IMR-90 (cell line): ENCODE measurements around the gene UBE2E2. TPM values are rescaled to one million over a fixed set of nuclear protein-coding genes. Genes with fewer than 3 reads are reported as not detected.

ENCODE experiments used
- ATAC-seq: fragments of 200-7000 bp; cut with Tn5 transposase; 2 replicates; pipeline ENCODE4 v1.9.1; 2020; ENCODE audit warnings: low read depth, mild to moderate bottlenecking, moderate library complexity
- BruUV-seq: library from RNA; stranded (reverse); fragments of 400-500 nt; replicated peaks from 2 replicates; lab custom pipeline; 2021; lab: Mats Ljungman, UMichigan
- CTCF ChIA-PET: fragments of 300-600 bp; formaldehyde crosslinking; extraction: SDS; loops from one replicate; lab custom pipeline; 2021; ENCODE audit warnings: antibody characterized with exemption; lab: Yijun Ruan, JAX
- POLR2A ChIA-PET: fragments of 300-600 bp; sonication (Branson Sonifier 250); formaldehyde crosslinking; loops from one replicate; lab custom pipeline; 2022; ENCODE audit warnings: antibody characterized with exemption; ENCODE audit not compliant: unreplicated experiment; lab: Charles Lee
- DNase-seq: peaks from one replicate; pipeline ENCODE4 v3.0.0; 2013
- H2AFZ ChIP-seq: replicated peaks from 2 replicates; pipeline ENCODE3; 2013; ENCODE audit warnings: low read length, mild to moderate bottlenecking; ENCODE audit not compliant: poor library complexity
- H2AK5ac ChIP-seq: 2 replicates; pipeline ENCODE4 v1.6.1; 2013; ENCODE audit warnings: low read depth, low read length, inconsistent platforms
- H2AK9ac ChIP-seq: replicated peaks from 2 replicates; pipeline ENCODE3; 2013; ENCODE audit warnings: mild to moderate bottlenecking, low read depth, low read length, moderate library complexity; ENCODE audit not compliant: poor library complexity
- H2BK120ac ChIP-seq: 2 replicates; pipeline ENCODE4 v1.6.1; 2013; ENCODE audit warnings: low read depth, low read length, inconsistent platforms
- H2BK15ac ChIP-seq: 3 replicates; pipeline ENCODE4 v1.6.1; 2013; ENCODE audit warnings: low read depth, low read length, inconsistent platforms
- H2BK20ac ChIP-seq: 2 replicates; pipeline ENCODE4 v1.6.1; 2013; ENCODE audit warnings: low read depth, mild to moderate bottlenecking, inconsistent platforms, low read length, moderate library complexity
- H2BK5ac ChIP-seq: 2 replicates; pipeline ENCODE4 v1.6.1; 2013; ENCODE audit warnings: mild to moderate bottlenecking, low read depth, low read length, inconsistent platforms; ENCODE audit not compliant: poor library complexity, severe bottlenecking
- H3K14ac ChIP-seq: replicated peaks from 2 replicates; pipeline ENCODE4 v1.6.1; 2013; ENCODE audit warnings: low read depth, low read length, inconsistent platforms
- H3K18ac ChIP-seq: 2 replicates; pipeline ENCODE4 v1.6.1; 2013; ENCODE audit warnings: low read depth, low read length, control low read depth
- H3K23ac ChIP-seq: 2 replicates; pipeline ENCODE4 v1.6.1; 2013; ENCODE audit warnings: low read depth, low read length, inconsistent platforms
- H3K27ac ChIP-seq: 2 replicates; pipeline ENCODE4 v1.5.1; 2013; ENCODE audit warnings: mild to moderate bottlenecking, control low read depth, low read length; ENCODE audit not compliant: insufficient read depth
- H3K27me3 ChIP-seq: 2 replicates; pipeline ENCODE4 v1.6.1; 2013; ENCODE audit warnings: low read length; ENCODE audit not compliant: control insufficient read depth, insufficient read depth
- H3K36me3 ChIP-seq: 2 replicates; pipeline ENCODE4 v1.6.1; 2013; ENCODE audit warnings: low read length, mixed read lengths; ENCODE audit not compliant: control insufficient read depth, insufficient read depth
- H3K4ac ChIP-seq: 2 replicates; pipeline ENCODE4 v1.6.1; 2013; ENCODE audit warnings: low read depth, low read length, inconsistent platforms
- H3K4me1 ChIP-seq: 2 replicates; pipeline ENCODE4 v1.6.1; 2013; ENCODE audit warnings: low read length, mixed read lengths; ENCODE audit not compliant: control insufficient read depth, insufficient read depth
- H3K4me2 ChIP-seq: 2 replicates; pipeline ENCODE4 v1.6.1; 2013; ENCODE audit warnings: low read depth, mild to moderate bottlenecking, control low read depth, low read length, moderate library complexity
- H3K4me3 ChIP-seq: 2 replicates; pipeline ENCODE4 v1.5.1; 2013; ENCODE audit warnings: low read depth, mild to moderate bottlenecking, control low read depth, low read length, moderate library complexity; ENCODE audit not compliant: insufficient read depth
- H3K56ac ChIP-seq: 2 replicates; pipeline ENCODE4 v1.6.1; 2013; ENCODE audit warnings: low read length, inconsistent platforms; ENCODE audit not compliant: insufficient read depth; ENCODE audit errors: extremely low read depth
- H3K79me1 ChIP-seq, 2 experiments: 2 replicates each; pipeline ENCODE4 v1.6.1; 2013; ENCODE audit warnings: low read length in 2 of 2, inconsistent platforms in 1 of 2, low read depth in 1 of 2
- H3K9ac ChIP-seq: 2 replicates; pipeline ENCODE4 v1.6.1; 2013; ENCODE audit warnings: low read depth, low read length, control low read depth
- H3K9me1 ChIP-seq: 2 replicates; pipeline ENCODE4 v1.6.1; 2013; ENCODE audit warnings: low read length, inconsistent platforms; ENCODE audit not compliant: insufficient read depth
- H3K9me3 ChIP-seq: 2 replicates; pipeline ENCODE4 v1.6.1; 2013; ENCODE audit warnings: low read length; ENCODE audit not compliant: control insufficient read depth, insufficient read depth
- H4K20me1 ChIP-seq: 2 replicates; pipeline ENCODE4 v1.6.1; 2013; ENCODE audit warnings: low read length, inconsistent platforms; ENCODE audit not compliant: insufficient read depth
- H4K5ac ChIP-seq: 2 replicates; pipeline ENCODE4 v1.6.1; 2013; ENCODE audit warnings: mild to moderate bottlenecking, low read depth, low read length, control low read depth
- H4K8ac ChIP-seq, 2 experiments: 2 replicates each; pipeline ENCODE4 v1.6.1; 2013; ENCODE audit warnings: low read depth in 2 of 2, low read length in 2 of 2, control low read depth in 1 of 2, inconsistent platforms in 1 of 2
- H4K91ac ChIP-seq: 2 replicates; pipeline ENCODE4 v1.6.1; 2013; ENCODE audit warnings: low read depth, low read length, inconsistent platforms; ENCODE audit not compliant: insufficient read depth
- USF2 ChIP-seq: fragments of 150-350 bp; IDR thresholded peaks from 2 replicates; pipeline ENCODE4 v1.6.1; 2017; ENCODE audit warnings: mild to moderate bottlenecking, antibody characterized with exemption, low read length, low read depth
- WGBS, 2 experiments: methylation state at CpG; one replicate each; pipeline versions ENCODE4 v1.1.5 to v1.1.7; 2013; ENCODE audit warnings: missing lambda C conversion rate in 2 of 2; ENCODE audit not compliant: insufficient read length in 1 of 2; ENCODE audit errors: extremely low coverage in 2 of 2; 5-methylcytosine and 5-hydroxymethylcytosine counted together
- dilution Hi-C: fragments of 300-500 bp; cut with HindIII; formaldehyde crosslinking; loops from one replicate; pipeline ENCODE4 v1.14.3; 2018; ENCODE audit warnings: low sequenced_read_pairs; ENCODE audit not compliant: unreplicated experiment
- in situ Hi-C: fragments of 300-500 bp; cut with MboI; formaldehyde crosslinking; loops from 3 replicates; pipeline ENCODE4 v1.14.3; 2019; ENCODE audit warnings: low sequenced_read_pairs, inconsistent platforms, mixed read lengths
- intact Hi-C: fragments of 100-400 bp; cut with micrococcal nuclease; formaldehyde crosslinking; loops from 2 replicates; pipeline ENCODE4 v1.10.0; 2022
- polyA plus RNA-seq, 3 experiments: library from polyadenylated mRNA; depleted of rRNA; stranded (reverse); fragments of >200 nt; gene quantifications; 2 replicates each; pipeline ENCODE4 v1.2.3, GENCODE V29; 2012; ENCODE audit warnings: low replicate concordance in 1 of 3
- total RNA-seq: library from RNA; depleted of rRNA; stranded (reverse); fragments of >200 nt; gene quantifications from 2 replicates; pipeline ENCODE4 v1.2.3, GENCODE V29; 2012

The UBE2E2 gene
- total and polyA plus RNA-seq, 2 of the 4 experiments (the other 2 are of a cell fraction), result 18.6 to 32.7 TPM

DNA sequence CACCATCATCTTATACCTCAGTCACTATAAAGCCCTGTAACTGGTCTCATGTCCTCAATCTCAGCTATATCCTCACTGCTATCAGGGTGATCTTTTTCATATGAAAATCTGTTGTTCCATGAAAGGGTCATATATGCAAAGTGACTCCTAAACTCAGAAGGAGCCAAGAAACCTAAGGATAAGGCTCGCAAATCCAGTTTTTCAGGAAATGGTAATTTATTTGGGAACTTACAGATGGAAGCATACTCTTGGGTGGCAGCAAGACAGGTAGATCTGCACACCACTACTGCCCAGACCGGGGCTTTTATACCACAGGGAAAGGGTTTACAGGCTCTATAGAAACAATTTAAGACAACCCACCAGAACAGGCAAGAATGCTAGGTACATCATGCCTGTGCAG lies 272.3 kb downstream of the UBE2E2 start:
- H2BK120ac ChIP-seq, result no peak overlapping the region
- no peaks in the 10 kb centered on the region for H3K4me1 ChIP-seq
- H2BK5ac ChIP-seq, result no peak overlapping the region
- no peak overlapping the region for H3K56ac ChIP-seq
- no peak overlapping the region for H4K8ac ChIP-seq
- H3K27ac ChIP-seq, result no peak overlapping the region
- H2BK15ac ChIP-seq, result no peak overlapping the region
- H3K4me2 ChIP-seq, result no peak overlapping the region
- CTCF ChIA-PET, result no interaction called here
- DNase-seq, result no peak
- H3K4me3 ChIP-seq, result no peak overlapping the region
- TF ChIP-seq USF2, result no peak
- intact Hi-C loops (no loop called here), in situ Hi-C loops (no loop called here), dilution Hi-C loops (no loop called here)
- H4K91ac ChIP-seq, result no peak overlapping the region
- no peak for ATAC-seq
- WGBS, 2 experiments, result no CpG with 5 or more reads among the region's 2 CpGs
- no peak overlapping the region for H3K23ac ChIP-seq
- H3K14ac ChIP-seq, result no peak overlapping the region
- no peaks in the 10 kb centered on the region for H3K36me3 ChIP-seq
- POLR2A ChIA-PET, result no interaction called here
- no peaks in the 10 kb centered on the region for H4K20me1 ChIP-seq
- no peaks in the 10 kb centered on the region for H3K9me1 ChIP-seq
- no peak overlapping the region for H2BK20ac ChIP-seq
- BruUV-seq, result no TSS peak
- H2AK5ac ChIP-seq, result no peak overlapping the region
- H3K9me3 ChIP-seq, result peaks cover 8% of the 10 kb centered on the region; the same call in 1 of the 2 replicates
- H3K79me1 ChIP-seq, result peaks cover 3 to 7% of the 10 kb centered on the region in 2 experiments; a peak in 2 of 4 replicates
- H2AFZ ChIP-seq, result no peak overlapping the region
- no peak overlapping the region for H3K4ac ChIP-seq
- H3K18ac ChIP-seq, result no peak overlapping the region
- no peak overlapping the region for H3K9ac ChIP-seq
- no peak overlapping the region for H4K5ac ChIP-seq
- no peak overlapping the region for H2AK9ac ChIP-seq
- no peaks in the 10 kb centered on the region for H3K27me3 ChIP-seq
